NCI-H510A treated with DMSO at 0.1 percent for 48 hours (cell line): ENCODE data around the gene ZNF512B.
"Not testable (repeated sequence)": the region's sequence is repeated elsewhere in the genome, so short reads cannot be mapped to it uniquely, and the experiment has no call there.

ENCODE experiments used
- DNase-seq: peaks from one replicate; lab custom pipeline; 2025; lab: John Stamatoyannopoulos, UW

Gene ZNF512B

DNA sequence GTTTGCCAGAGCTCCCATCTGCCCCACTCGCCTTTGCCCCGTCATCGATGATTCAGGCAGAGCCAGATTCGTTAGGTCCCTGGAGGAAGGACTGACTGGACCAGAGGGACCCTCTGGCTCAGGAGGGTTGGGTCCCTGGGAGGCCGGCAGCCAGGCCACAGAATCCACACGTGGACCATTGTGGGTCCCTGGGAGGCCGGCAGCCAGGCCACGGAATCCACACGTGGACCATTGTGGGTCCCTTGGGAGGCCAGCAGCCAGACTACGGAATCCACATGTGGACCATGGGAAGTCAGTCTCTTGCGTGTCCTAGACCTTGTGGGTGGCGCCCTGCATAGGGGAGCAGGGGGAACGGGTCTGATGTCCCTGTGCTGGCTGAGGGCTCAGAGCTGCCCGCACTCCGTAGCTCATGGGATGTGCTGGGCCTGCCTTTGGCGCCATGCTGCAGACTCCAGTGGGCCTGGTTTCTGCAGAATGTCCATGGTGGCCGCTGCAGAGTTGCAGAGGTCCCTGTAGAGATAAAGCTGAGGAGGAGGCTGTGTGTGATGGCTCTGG lies 37.0 kb downstream of the ZNF512B start:
- no peak for DNase-seq

DNA sequence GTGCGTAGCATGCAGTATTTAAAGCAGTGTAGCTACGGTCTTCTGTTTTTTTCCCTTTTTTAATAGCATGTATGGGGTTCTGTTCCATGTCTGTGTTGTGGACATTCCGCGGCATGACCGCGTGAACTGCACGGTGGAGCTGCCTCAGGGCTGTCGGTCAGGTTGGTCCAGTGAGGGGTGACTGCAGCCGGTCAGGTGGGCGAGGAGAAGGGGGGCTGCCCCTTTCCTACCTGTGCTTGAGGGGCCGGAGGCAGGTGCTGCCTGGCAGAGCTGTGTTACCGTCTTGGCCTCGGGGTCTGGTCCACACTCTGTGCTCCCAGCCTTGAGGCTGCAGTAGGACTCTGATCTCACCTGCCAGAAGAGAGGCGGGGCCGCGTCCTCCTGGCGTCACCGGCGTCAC lies 38.0 kb downstream of the ZNF512B start:
- DNase-seq, result no peak

DNA sequence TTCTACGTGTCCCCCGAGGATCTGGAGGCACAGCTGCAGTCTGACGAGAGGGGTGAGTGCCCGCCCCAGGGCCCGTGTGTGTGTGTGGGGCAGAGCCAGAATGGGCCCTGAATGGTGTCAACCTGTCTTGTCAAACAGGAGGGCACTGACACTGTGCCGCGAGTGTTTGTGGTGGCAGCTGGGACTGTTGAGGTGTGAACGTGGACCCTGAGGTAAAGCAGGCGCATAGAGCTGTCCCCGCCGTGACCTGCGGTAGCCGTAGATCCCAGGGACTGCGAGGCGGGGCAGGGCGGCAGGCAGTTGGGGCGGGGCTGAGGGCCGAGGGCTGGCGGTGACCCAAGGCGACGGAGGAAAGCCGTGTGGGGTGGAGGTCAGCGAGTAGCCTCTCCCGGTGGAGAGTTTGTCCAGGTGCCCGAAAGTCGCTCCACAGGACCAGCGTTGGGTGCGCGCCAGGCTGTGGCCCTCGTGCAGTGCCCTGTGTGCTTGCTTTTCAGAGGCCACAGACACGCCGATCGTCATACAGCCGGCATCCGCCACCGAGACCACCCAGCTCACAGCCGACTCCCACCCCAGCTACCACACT lies 38.7 kb downstream of the ZNF512B start:
- DNase-seq, result no peak

DNA sequence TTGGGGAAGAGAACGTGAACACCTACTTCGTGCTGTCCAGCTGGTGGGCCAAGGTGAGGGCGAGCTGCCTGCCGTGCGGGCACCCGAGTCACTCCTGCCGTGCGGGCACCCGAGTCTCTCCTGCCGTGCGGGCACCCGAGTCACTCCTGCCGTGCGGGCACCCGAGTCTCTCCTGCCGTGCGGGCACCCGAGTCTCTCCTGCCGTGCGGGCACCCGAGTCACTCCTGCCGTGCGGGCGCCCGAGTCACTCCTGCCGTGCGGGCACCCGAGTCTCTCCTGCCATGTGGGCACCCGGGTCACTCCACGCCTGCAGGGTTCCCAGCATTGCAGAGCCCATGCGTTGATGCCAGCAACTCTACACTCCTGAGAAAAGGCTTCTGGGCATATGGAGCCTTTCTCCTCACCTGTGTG lies 40.3 kb downstream of the ZNF512B start:
- DNase-seq, result not testable (repeated sequence)

DNA sequence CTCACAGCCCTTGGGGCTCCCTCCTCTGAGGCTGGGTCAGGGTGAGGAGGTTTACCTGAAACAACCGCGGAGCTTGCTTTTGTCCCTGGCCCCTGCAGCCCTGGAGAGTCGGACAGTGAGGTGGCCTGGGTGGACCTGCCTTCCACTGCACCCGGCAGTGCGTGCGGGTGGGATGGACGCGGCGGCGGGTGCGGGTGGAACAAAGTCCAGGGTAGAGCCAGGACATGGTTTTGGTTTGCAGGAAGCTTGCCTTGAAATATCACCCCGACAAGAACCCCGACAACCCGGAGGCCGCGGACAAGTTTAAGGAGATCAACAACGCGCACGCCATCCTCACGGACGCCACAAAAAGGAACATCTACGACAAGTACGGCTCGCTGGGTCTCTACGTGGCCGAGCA lies 40.7 kb downstream of the ZNF512B start:
- no peak for DNase-seq

DNA sequence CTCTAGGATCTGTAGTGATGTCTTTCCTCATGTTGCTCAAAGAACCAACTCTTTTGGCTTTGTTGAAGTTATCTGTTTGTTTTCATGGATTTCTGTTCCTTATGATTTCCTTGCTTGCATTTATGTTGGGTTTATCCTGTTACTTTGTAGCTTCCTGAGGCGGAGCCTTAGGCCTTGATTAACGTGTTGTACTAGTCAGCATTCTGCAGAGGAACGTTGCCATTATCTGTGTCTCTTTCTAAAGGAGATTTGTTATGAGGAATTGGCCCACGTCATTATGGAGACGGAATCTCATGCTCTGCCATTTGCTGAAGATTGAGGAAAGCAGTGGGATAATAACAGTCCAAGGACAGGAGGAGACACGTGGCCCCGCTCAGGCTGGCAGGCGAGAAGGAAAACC lies 43.4 kb downstream of the ZNF512B start:
- DNase-seq, result no peak

DNA sequence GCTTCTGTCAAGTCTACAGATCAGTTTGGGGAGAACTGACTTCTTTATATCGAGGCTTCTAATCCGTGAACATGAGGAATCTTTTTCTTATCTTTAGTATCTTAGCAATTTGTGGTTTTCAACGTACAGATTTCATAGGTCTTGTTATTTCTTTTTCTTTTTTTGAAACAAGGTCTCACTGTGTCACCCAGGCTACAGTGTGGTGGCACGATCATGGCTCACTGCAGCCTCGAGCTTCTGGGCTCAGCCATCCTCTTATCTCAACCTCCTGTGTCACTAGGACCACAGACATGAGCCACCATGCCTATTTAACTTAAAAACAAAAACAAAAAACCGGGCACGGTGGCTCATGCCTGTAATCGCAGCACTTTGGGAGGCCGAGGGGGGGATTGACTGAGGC lies 45.5 kb downstream of the ZNF512B start:
- DNase-seq, result no peak

DNA sequence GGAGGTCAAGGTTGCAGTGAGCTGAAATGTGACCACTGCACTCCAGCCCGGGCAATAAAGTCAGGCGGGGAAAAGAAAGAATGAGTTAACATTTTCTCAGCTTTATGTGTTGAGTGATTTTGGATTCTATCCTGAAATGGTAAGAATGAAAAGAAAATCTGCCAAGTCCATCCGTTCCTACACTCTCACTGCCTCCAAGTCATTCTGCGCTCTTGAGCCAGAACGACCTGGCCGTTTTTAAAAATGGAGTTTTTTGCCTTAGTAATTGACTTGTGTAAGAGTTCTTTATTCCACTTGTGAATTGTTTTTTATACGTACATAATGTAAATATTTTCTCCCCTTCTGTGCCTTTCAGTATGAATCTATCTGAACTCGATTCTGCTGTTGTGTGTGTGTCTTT lies 46.1 kb downstream of the ZNF512B start:
- no peak for DNase-seq

DNA sequence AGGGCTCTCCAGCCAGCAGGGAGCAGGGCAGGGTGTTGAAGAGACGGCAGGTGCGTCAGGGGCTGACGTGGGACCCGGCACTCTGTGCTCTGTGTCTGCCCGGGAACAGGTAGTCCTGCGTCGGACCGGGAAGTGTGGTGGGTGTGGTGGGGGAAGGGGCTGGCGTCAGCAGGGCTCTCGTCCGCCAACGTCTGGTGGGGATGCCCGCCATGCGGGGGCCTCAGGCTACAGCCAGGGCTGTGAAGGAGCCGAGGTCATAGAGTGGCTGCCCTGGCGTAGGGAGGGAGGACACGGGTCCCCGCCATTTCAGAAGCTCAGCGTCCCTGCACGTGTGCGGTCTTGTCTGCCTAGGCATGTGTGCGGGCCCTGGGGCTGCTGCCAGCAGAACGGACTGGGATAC lies 49.5 kb downstream of the ZNF512B start:
- DNase-seq, result no peak

DNA sequence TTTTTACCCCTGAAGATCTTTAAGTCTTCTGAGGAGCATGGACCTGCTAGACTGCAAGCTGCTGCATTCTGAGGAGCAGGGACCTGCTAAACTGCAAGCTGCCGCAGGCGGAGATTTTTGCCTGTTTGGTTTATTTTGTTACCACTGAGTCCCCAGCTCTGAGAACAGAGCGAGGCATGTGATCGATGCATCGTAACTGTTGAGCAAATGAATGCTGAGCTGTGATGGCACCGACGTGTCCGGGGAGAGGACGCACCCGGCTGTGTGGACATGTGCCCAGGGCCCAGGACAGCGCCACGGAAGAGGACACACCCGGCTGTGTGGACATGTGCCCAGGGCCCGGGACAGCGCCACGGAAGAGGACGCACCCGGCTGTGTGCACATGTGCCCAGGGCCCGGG lies 50.6 kb downstream of the ZNF512B start:
- DNase-seq, result no peak

DNA sequence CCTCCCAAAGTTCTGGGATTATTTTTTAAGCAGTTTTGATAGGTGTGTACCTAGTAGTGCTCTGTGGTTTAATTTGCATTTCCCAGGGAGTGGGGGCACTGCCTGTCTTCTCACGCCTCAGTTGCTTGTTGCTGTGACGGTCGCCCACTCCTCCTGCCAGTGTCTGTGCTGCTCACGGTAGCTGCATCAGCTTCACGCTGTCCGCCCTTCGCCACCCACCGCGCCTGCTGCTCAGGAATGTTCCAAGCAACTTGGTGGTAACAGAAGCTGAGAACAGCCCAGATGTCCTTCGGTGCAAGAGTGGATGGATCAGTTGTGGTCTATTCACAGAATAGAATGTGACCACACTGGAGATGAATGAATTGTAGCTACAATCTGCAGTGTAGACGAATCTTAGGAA lies 51.9 kb downstream of the ZNF512B start:
- no peak for DNase-seq

DNA sequence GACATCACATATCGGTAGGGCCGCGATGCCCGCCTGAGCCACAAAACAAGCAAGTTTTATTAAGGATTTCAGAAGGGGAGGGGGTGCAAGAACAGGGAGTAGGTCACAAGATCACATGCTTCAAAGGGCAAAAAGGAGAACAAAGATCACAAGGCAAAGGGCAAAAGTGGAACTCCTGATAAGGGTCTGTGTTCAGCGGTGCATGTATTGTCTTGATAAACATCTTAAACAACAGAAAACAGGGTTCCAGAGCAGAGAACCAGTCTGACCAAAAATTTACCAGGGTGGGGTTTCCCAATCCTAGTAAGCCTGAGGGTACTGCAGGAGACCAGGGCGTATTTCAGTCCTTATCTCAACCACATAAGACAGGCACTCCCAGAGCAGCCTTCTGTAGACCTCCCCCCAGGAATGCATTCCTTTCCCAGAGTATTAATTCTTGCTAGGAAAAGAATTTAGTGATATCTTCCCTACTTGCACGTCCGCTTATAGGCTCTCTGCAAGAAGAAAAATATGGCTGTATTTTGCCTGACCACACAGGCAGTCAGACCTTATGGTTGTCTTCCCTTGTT lies 53.3 kb downstream of the ZNF512B start:
- not testable (repeated sequence) for DNase-seq

DNA sequence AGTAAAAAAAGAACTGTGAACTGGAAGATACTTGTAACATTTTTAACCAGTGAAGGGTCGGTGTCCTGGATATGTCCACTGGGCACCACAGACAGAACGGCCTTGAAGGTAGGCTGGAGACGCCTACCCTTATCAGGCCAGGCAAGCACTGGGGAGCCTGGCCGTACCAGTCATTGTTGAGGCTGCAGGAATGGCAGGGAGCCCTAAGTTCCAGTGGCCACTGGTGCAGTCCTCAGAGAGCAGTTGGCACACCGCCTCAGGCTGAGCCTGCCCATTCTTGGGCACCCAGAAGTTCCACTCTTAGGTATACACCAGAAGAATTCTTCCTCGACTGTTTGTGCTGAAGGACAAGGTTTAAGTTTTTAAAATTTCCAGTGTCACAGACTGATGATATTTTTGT lies 54.3 kb downstream of the ZNF512B start:
- DNase-seq, result no peak

DNA sequence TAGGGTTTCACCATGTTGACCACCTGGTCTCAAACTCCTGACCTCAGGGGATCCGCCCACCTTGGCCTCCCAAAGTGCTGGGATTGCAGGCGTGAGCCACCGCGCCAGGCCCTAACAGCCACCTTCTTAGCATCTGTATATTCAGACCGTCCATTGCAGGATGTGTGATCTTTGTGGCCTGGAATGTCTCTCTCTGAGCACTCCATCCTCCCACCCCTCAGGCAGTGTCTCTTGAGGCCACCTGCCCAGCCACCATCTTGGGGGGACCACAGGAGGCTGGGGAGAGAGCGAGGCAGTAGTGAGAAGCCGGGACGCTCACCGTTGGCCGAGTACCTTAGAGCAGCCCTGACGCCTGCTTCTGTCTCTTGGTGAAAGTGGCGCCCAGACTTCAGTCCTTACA lies 56.0 kb downstream of the ZNF512B start:
- DNase-seq, result no peak

DNA sequence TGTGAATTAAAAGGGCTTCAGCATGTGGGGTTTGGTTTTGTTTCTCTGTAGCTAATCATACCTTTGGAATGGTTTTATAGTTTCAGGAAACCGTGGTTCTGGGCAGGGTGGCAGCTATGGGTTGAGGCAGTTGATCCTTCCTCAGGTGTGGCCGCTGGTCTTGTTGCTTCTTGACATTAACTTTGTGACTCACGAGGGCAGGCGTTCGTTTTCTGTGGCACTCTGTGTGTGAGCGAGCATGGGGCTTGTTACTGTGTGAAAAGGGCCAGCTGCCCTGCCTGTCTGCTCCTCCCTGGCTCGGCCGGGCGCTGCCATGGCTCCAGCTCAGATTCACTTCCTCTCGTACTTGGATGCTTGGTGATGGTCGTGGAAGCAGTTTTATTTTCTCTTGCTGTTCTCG lies 58.6 kb downstream of the ZNF512B start:
- peak; percentile 14 for DNase-seq

DNA sequence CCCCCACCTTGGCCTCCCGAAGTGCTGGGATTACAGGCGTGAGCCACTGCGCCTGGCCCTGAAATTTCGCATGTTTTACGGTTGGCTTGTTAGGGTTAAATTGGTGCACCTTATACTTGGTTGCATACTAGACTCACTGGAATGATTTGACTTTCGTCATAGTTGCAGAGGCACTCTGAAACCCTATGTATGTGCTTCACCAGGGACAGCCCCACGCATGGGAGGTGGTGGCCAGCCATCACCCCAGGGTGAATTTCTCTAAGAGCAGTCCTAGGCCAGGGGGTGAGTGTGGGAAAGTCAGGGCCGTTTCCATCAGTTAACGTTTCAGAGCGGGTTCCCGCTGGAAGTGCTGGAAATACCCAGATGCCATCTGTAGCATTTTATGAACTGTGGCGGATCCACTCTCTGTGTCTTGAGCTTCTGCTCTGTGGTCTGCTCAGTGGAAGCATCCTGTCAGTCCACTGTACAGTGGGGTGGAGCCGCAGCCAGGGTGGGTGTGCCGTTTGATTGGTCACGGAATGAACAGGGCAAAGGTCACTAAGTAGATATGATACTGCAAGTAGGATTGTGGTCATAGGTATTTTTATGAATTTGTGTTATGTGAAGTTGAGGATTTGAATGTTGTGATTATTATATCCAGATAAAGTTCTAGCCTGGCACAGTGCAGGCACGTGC lies 61.6 kb downstream of the ZNF512B start:
- DNase-seq, result no peak
